Activated naive CD4-positive, alpha-beta T cell treated with anti-CD3 and anti-CD28 coated beads, Interleukin-2, amount 50 U/mL, for 24 hours (primary cell): ENCODE measurements around the gene GATAD1.
"Not testable (repeated sequence)": the region's sequence is repeated elsewhere in the genome, so short reads cannot be mapped to it uniquely, and the experiment has no call there.

Source experiments
- H3K27ac Mint-ChIP-seq: one replicate; pipeline ENCODE4 v1.8.0; 2021; ENCODE audit warnings: mild to moderate bottlenecking, mixed read lengths
- H3K27me3 Mint-ChIP-seq: one replicate; pipeline ENCODE4 v1.8.0; 2021; ENCODE audit warnings: mixed read lengths
- H3K36me3 Mint-ChIP-seq: one replicate; pipeline ENCODE4 v1.8.0; 2021; ENCODE audit warnings: mixed read lengths
- H3K4me1 Mint-ChIP-seq: one replicate; pipeline ENCODE4 v1.8.0; 2021; ENCODE audit warnings: mixed read lengths
- H3K4me3 Mint-ChIP-seq: one replicate; pipeline ENCODE4 v1.8.0; 2021; ENCODE audit warnings: mild to moderate bottlenecking, mixed read lengths
- H3K9me3 Mint-ChIP-seq: one replicate; pipeline ENCODE4 v1.8.0; 2021; ENCODE audit warnings: mixed read lengths

The GATAD1 gene

GRCh38 chr7:92447345-92448204 is at the start of gene GATAD1:
Gene GATAD1, plus strand, starts transcription at chr7:92447482. Its CDS starts 248 bp downstream, at chr7:92447730.
- Mint-ChIP-seq H3K27me3 (no peaks in the 10 kb centered on the region), H3K9me3 (no peaks in the 10 kb centered on the region)

GRCh38 chr7:92397542-92397941 is 49.7 kb upstream of the GATAD1 start:
- Mint-ChIP-seq H3K36me3 (peaks cover 2% of the 10 kb centered on the region), H3K27me3 (no peaks in the 10 kb centered on the region)

More at GRCh38 chr7:92447345-92448204, at the start of gene GATAD1:
- H3K4me3 Mint-ChIP-seq, result peak within 1 kb of the TSS; percentile 96
- peak within 1 kb of the TSS; percentile 98 for H3K27ac Mint-ChIP-seq
- peaks cover 22% of the 10 kb centered on the region for H3K4me1 Mint-ChIP-seq
- H3K36me3 Mint-ChIP-seq, result no peaks in the 10 kb centered on the region

GRCh38 chr7:92400013-92400412 is 47.3 kb upstream of the GATAD1 start:
- no peak overlapping the region for H3K4me3 Mint-ChIP-seq
- H3K4me1 Mint-ChIP-seq, result peaks cover 25% of the 10 kb centered on the region
- no peaks in the 10 kb centered on the region for H3K27me3 Mint-ChIP-seq
- H3K36me3 Mint-ChIP-seq, result peaks cover 4% of the 10 kb centered on the region
- H3K9me3 Mint-ChIP-seq, result no peaks in the 10 kb centered on the region
- no peak overlapping the region for H3K27ac Mint-ChIP-seq

More at GRCh38 chr7:92397542-92397941, 49.7 kb upstream of the GATAD1 start:
- no peak overlapping the region for H3K4me3 Mint-ChIP-seq
- no peaks in the 10 kb centered on the region for H3K9me3 Mint-ChIP-seq
- peaks cover 2% of the 10 kb centered on the region for H3K4me1 Mint-ChIP-seq
- no peak overlapping the region for H3K27ac Mint-ChIP-seq

- H3K4me3 Mint-ChIP-seq, result no peak overlapping the region
- no peaks in the 10 kb centered on the region for H3K27me3 Mint-ChIP-seq
- peak overlapping the region; percentile 23 for H3K27ac Mint-ChIP-seq
- H3K4me1 Mint-ChIP-seq, result peaks cover 25% of the 10 kb centered on the region
- no peaks in the 10 kb centered on the region for H3K9me3 Mint-ChIP-seq
- H3K36me3 Mint-ChIP-seq, result peaks cover 4% of the 10 kb centered on the region
Measured at GRCh38 chr7:92402920-92403759, 44.1 kb upstream of the GATAD1 start.

GRCh38 chr7:92403760-92404074 is 43.6 kb upstream of the GATAD1 start:
- H3K27me3 Mint-ChIP-seq, result no peaks in the 10 kb centered on the region

GRCh38 chr7:92404170-92404614 is 43.1 kb upstream of the GATAD1 start:
- Mint-ChIP-seq H3K27me3 (no peaks in the 10 kb centered on the region), H3K27ac (peak overlapping the region; percentile 66), H3K36me3 (peaks cover 1% of the 10 kb centered on the region), H3K4me1 (peaks cover 25% of the 10 kb centered on the region), H3K4me3 (no peak overlapping the region), H3K9me3 (no peaks in the 10 kb centered on the region)

More at GRCh38 chr7:92403760-92404074, 43.6 kb upstream of the GATAD1 start:
- Mint-ChIP-seq H3K27ac (peak overlapping the region; percentile 66), H3K9me3 (no peaks in the 10 kb centered on the region), H3K36me3 (peaks cover 1% of the 10 kb centered on the region), H3K4me1 (peaks cover 25% of the 10 kb centered on the region), H3K4me3 (no peak overlapping the region)

- peaks cover 7% of the 10 kb centered on the region for H3K27me3 Mint-ChIP-seq
- H3K4me1 Mint-ChIP-seq, result peaks cover 6% of the 10 kb centered on the region
- no peaks in the 10 kb centered on the region for H3K9me3 Mint-ChIP-seq
- no peaks in the 10 kb centered on the region for H3K36me3 Mint-ChIP-seq
- no peak overlapping the region for H3K4me3 Mint-ChIP-seq
- H3K27ac Mint-ChIP-seq, result no peak overlapping the region
Measured at GRCh38 chr7:92409357-92409756, 37.9 kb upstream of the GATAD1 start.

GRCh38 chr7:92410162-92410561 is 37.1 kb upstream of the GATAD1 start:
- H3K4me3 Mint-ChIP-seq, H3K36me3 Mint-ChIP-seq, H3K9me3 Mint-ChIP-seq, H3K27me3 Mint-ChIP-seq, H3K27ac Mint-ChIP-seq, H3K4me1 Mint-ChIP-seq: not testable (repeated sequence)

GRCh38 chr7:92412745-92413144 is 34.5 kb upstream of the GATAD1 start:
- Mint-ChIP-seq H3K36me3 (no peaks in the 10 kb centered on the region), H3K9me3 (no peaks in the 10 kb centered on the region), H3K4me1 (no peaks in the 10 kb centered on the region), H3K27ac (no peak overlapping the region), H3K27me3 (peaks cover 7% of the 10 kb centered on the region), H3K4me3 (no peak overlapping the region)

- Mint-ChIP-seq H3K4me1 (no peaks in the 10 kb centered on the region), H3K27ac (no peak overlapping the region), H3K9me3 (no peaks in the 10 kb centered on the region), H3K27me3 (peaks cover 7% of the 10 kb centered on the region), H3K4me3 (no peak overlapping the region), H3K36me3 (no peaks in the 10 kb centered on the region)
Measured at GRCh38 chr7:92413550-92413949, 33.7 kb upstream of the GATAD1 start.

GRCh38 chr7:92415225-92415624 is 32.1 kb upstream of the GATAD1 start:
- H3K4me1 Mint-ChIP-seq, result no peaks in the 10 kb centered on the region
- no peak overlapping the region for H3K4me3 Mint-ChIP-seq
- H3K27me3 Mint-ChIP-seq, result peaks cover 5% of the 10 kb centered on the region
- H3K9me3 Mint-ChIP-seq, result no peaks in the 10 kb centered on the region
- H3K36me3 Mint-ChIP-seq, result no peaks in the 10 kb centered on the region
- no peak overlapping the region for H3K27ac Mint-ChIP-seq

- Mint-ChIP-seq H3K36me3 (no peaks in the 10 kb centered on the region), H3K27ac (no peak overlapping the region), H3K4me3 (no peak overlapping the region), H3K27me3 (peaks cover 3% of the 10 kb centered on the region), H3K4me1 (no peaks in the 10 kb centered on the region), H3K9me3 (no peaks in the 10 kb centered on the region)
Measured at GRCh38 chr7:92417913-92418312, 29.4 kb upstream of the GATAD1 start.

- Mint-ChIP-seq H3K4me1 (peaks cover 10% of the 10 kb centered on the region), H3K9me3 (no peaks in the 10 kb centered on the region), H3K27ac (no peak overlapping the region), H3K27me3 (peaks cover 12% of the 10 kb centered on the region), H3K4me3 (no peak overlapping the region), H3K36me3 (no peaks in the 10 kb centered on the region)
Measured at GRCh38 chr7:92421676-92422435, 25.4 kb upstream of the GATAD1 start.

GRCh38 chr7:92422926-92423325 is 24.4 kb upstream of the GATAD1 start:
- H3K9me3 Mint-ChIP-seq, result no peaks in the 10 kb centered on the region
- no peak overlapping the region for H3K4me3 Mint-ChIP-seq
- peaks cover 12% of the 10 kb centered on the region for H3K27me3 Mint-ChIP-seq
- peaks cover 10% of the 10 kb centered on the region for H3K4me1 Mint-ChIP-seq
- H3K36me3 Mint-ChIP-seq, result no peaks in the 10 kb centered on the region
- H3K27ac Mint-ChIP-seq, result no peak overlapping the region

- Mint-ChIP-seq H3K36me3 (no peaks in the 10 kb centered on the region), H3K4me1 (peaks cover 10% of the 10 kb centered on the region), H3K27me3 (peaks cover 12% of the 10 kb centered on the region), H3K4me3 (peak overlapping the region; percentile 20), H3K9me3 (no peaks in the 10 kb centered on the region), H3K27ac (no peak overlapping the region)
Measured at GRCh38 chr7:92423710-92424131, 23.6 kb upstream of the GATAD1 start.
